HUES6 (cell line): Measurements from ENCODE around the gene CEP162.
"Not testable (repeated sequence)": the region's sequence is repeated elsewhere in the genome, so short reads cannot be mapped to it uniquely, and the experiment has no call there.

ENCODE experiments used
- H3K27ac ChIP-seq: 2 replicates; pipeline ENCODE4 v1.7.0; 2013; ENCODE audit warnings: low read depth, mild to moderate bottlenecking, low read length, inconsistent platforms
- H3K27me3 ChIP-seq: 2 replicates; pipeline ENCODE4 v1.6.1; 2013; ENCODE audit warnings: low read length; ENCODE audit not compliant: control insufficient read depth, insufficient read depth
- H3K36me3 ChIP-seq: 2 replicates; pipeline ENCODE4 v1.6.1; 2013; ENCODE audit warnings: low read length; ENCODE audit not compliant: control insufficient read depth, insufficient read depth
- H3K4me1 ChIP-seq: 2 replicates; pipeline ENCODE4 v1.6.1; 2013; ENCODE audit warnings: low read length; ENCODE audit not compliant: control insufficient read depth, insufficient read depth
- H3K4me3 ChIP-seq: 2 replicates; pipeline ENCODE4 v1.5.1; 2013; ENCODE audit warnings: low read depth, low read length
- H3K9ac ChIP-seq: one replicate; pipeline ENCODE4 v1.6.1; 2013; ENCODE audit warnings: mild to moderate bottlenecking, low read length
- H3K9me3 ChIP-seq: 2 replicates; pipeline ENCODE4 v1.6.1; 2013; ENCODE audit warnings: low read depth, low read length; ENCODE audit not compliant: control insufficient read depth, insufficient read depth

Gene CEP162

DNA sequence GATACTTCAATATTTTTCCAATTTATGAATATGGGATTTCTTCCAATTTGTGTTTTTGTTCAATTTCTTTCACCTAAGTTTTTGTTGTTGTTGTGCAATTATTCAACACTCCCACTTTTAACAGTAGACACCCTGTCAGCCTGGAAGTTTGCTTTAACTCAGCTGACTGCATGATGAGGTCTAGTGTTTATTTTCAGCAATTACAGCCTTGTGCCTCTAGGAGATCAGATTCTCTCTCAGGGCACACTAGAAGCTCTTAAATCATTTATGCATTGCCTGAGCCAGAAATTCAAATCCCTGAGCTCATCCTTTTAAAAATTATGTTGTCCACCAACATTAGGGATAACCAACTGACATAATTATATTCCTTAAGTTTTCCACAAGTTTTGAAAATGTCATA, 108.2 kb downstream of the CEP162 start:
- Histone ChIP-seq H3K27ac (no peak overlapping the region), H3K36me3 (0 out of 2 replicates have a peak, but pooled peaks cover under 1% of the 10 kb centered on the region), H3K4me3 (no peak overlapping the region), H3K27me3 (no peaks in the 10 kb centered on the region), H3K9me3 (no peaks in the 10 kb centered on the region), H3K9ac (no peak overlapping the region), H3K4me1 (no peaks in the 10 kb centered on the region)

DNA sequence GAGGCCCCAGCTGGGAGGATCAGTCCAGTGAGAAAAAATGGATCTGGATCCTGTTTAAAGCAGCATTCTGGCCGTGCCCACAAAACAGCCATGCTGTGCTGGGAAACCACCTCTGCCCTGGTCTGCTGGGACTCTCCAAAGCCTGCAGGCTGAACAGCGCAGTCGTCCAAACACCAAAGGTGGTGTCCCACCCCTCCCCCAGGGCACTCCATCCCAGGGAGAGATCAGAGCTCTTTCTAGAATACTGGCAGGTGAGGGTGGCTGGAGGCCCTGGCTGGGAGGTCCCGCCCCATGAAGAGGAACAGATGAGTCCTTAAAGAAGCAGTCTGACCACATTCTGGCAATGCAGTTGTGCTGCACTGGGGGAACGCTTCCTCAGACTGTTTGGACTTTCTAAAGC, 109.3 kb downstream of the CEP162 start:
- no peaks in the 10 kb centered on the region for H3K27me3 ChIP-seq
- no peaks in the 10 kb centered on the region for H3K36me3 ChIP-seq
- H3K4me3 ChIP-seq, result no peak overlapping the region
- no peaks in the 10 kb centered on the region for H3K4me1 ChIP-seq
- no peaks in the 10 kb centered on the region for H3K9me3 ChIP-seq
- no peak overlapping the region for H3K27ac ChIP-seq
- H3K9ac ChIP-seq, result no peak overlapping the region

DNA sequence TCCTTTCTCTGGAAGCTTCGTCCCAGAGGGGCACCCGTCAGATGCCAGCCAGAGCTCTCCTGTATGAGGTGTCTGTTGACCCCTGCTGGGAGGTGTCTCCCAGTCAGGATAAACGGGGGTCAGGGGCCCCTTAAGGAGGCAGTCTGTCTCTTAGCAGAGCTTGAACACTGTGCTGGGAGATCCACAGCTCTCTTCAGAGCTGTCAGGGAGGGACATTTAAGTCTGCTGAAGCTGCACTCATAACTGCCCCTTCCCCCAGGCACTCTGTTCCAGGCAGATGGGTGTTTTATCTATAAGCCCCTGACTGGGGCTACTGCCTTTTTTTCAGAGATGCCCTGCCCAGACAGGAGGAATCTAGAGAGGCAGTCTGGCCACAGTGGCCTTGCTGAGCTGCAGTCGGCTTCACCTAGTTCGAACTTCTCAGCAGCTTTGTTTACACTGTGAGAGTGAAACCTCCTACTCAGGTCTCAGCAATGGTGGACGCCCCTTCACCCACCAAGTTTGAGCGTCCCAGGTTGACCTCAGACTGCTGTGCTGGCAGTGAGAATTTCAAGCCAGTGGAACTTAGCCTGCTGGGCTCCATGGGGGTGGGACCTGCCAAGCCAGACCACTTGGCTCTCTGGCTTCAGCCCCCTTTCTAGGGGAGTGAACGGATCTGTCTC, 112.4 kb downstream of the CEP162 start:
- H3K4me1 ChIP-seq, H3K9ac ChIP-seq, H3K36me3 ChIP-seq: not testable (repeated sequence)

DNA sequence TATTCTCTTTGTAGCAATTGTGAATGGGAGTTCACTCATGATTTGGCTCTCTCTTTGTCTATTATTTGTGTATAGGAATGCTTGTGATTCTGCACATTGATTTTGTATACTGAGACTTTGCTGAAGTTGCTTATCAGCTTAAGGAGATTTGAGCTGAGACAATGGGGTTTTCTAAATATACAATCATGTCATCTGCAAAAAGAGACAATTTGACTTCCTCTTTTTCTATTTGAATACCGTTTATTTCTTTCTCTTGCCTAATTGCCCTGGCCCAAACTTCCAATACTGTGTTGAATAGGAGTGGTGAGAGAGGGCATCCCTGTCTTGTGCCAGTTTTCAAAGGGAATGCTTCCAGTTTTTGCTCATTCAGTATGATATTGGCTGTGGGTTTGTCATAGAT, 116.1 kb downstream of the CEP162 start:
- H3K4me3 ChIP-seq, H3K4me1 ChIP-seq, H3K27ac ChIP-seq, H3K27me3 ChIP-seq, H3K36me3 ChIP-seq, H3K9me3 ChIP-seq, H3K9ac ChIP-seq: not testable (repeated sequence)

More for the DNA sequence above, 112.4 kb downstream of the CEP162 start:
- not testable (repeated sequence) for H3K4me3 ChIP-seq, H3K27ac ChIP-seq, H3K9me3 ChIP-seq, H3K27me3 ChIP-seq

DNA sequence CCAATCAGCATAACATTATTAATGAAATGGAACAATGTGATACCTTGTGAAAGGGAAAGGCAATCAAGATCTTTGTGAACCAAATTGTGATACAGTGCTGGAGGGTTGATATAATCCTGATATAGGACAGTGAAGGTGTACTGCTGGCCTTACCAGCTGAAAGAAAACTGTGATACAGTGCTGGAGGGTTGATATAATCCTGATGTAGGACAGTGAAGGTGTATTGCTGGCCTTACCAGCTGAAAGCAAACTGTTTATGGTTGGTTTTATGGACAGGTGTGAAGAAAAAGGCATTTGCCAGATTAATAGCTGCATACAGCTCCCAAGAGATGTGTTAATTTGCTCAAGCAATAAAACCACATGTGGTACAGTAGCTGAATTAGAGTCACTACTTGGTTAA, 119.9 kb downstream of the CEP162 start:
- H3K27me3 ChIP-seq, result no peaks in the 10 kb centered on the region
- H3K9me3 ChIP-seq, result 0 out of 2 replicates have a peak, but pooled peaks cover 4% of the 10 kb centered on the region
- no peaks in the 10 kb centered on the region for H3K36me3 ChIP-seq

DNA sequence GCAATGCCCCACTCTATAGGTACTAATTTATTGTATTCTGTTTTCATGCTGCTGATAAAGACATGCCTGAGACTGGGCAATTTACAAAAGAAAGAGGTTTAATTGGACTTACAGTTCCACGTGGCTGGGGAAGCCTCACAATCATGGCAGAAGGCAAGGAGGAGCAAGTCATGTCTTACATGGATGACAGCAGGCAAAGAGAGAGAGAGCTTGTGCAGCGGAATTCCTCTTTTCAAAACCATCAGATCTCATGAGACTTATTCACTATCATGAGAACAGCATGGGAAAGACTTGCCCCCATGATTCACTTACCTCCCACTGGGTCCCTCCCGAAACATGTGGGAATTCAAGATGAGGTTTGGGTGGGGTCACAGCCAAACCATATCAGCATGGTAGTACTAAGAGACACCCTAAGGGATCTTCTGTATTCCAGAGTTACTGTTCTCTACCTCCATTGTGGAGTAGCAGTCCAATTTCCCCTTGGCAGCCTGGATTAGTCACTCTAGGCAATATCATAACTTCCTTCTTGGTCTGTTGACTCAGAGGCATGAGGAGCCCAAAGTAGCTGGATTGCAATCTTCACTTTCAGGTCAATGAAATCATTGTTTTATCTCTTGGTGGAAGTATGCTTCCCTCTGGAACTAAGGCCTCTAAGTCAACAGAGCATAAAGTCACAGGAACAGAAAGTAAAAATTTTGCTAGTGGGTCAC, 122.1 kb downstream of the CEP162 start:
- not testable (repeated sequence) for H3K27ac ChIP-seq, H3K9ac ChIP-seq, H3K36me3 ChIP-seq, H3K9me3 ChIP-seq, H3K4me3 ChIP-seq, H3K4me1 ChIP-seq, H3K27me3 ChIP-seq

More for the DNA sequence above, 119.9 kb downstream of the CEP162 start:
- Histone ChIP-seq H3K4me3 (no peak overlapping the region), H3K4me1 (no peaks in the 10 kb centered on the region), H3K9ac (no peak overlapping the region), H3K27ac (no peak overlapping the region)

DNA sequence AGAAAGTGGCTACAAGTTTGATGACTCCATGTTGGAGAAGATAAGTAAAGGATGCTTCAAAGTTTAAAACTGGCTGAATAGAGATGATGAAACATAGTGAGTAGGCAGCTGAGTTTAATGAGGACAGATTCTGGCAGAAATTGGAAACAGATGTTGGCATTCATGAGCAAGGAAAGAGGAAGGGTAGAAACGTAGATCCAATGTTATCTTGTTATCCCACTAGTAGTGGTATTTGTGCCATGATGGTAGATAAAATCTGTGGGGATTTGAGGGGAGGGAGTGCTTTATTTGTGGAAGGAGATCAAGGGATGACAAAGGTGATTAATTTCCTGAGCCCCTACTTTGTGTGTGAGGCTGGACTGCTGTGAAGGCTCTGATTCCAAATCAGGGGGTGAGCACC, 124.4 kb downstream of the CEP162 start:
- H3K27me3 ChIP-seq, result no peaks in the 10 kb centered on the region
- H3K9ac ChIP-seq, result no peak overlapping the region
- no peaks in the 10 kb centered on the region for H3K36me3 ChIP-seq
- H3K4me3 ChIP-seq, result no peak overlapping the region
- no peaks in the 10 kb centered on the region for H3K4me1 ChIP-seq
- H3K27ac ChIP-seq, result no peak overlapping the region
- 0 out of 2 replicates have a peak, but pooled peaks cover 4% of the 10 kb centered on the region for H3K9me3 ChIP-seq

DNA sequence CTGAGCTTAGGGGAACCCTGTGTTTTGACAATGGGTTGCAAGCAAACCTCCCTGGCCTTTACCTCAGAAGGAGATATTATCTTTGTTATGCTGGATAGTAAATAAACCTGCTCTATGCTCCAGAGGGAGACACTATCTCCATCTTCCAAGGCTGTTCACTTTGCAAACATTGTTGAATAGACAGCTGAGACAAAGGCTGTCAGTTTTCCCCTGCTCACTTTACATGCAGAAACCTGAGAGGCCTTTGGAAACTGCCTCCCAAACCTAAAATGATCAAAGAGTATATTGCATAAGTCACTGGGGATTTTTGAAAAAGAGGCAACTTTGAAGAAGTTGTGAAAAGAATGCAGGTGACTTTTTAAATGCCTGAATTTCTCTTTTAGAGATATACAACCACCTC, 132.3 kb downstream of the CEP162 start:
- no peaks in the 10 kb centered on the region for H3K27me3 ChIP-seq

DNA sequence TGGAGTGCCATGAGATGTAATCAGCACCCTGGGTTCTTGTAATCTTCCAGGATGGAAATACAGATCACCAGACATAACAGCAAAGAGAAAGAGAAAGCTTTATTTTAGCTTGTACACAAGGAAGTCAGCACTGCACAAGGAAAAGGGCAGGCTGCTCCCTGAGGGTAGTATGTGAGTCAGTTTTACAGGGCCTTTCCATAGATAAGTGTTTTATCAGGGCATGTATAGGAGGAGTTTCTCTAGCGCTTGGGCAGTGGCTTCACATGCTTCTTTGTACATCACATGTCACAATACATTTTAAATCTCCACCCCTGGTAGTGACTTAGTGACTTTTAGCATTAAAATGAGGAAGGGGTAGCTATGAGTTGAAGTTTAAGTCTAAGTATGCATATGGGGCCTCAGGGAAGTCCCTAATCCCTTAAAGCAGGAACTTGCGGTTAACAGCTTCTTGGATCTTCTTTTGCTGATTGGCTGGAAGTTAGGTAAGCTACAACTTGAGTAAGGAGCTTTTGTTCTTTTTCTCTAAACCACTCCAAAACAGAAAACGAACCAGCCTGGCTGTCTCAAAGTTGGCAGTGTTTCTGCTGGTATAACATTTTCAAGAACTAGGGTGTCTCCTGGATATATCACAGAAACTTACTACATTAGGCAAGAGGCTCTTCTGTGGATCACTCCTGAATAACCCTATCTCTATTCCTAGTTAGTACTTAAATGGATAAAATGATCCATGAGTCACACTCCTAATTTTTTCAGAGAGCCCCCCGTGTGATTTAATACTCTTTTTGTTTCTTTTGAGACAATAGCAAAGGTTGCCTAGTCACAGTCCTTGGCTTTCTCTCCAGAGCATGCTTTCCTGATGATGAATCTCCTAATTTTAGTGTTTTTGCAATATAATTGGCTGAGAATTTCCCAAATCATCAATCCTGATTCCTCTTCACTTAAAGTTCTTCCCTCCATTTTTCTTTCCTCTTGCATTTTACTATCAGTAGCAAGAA, 133.7 kb downstream of the CEP162 start:
- Histone ChIP-seq H3K36me3 (no peaks in the 10 kb centered on the region), H3K9me3 (no peaks in the 10 kb centered on the region), H3K27me3 (no peaks in the 10 kb centered on the region), H3K9ac (no peak overlapping the region), H3K4me1 (peaks cover 12% of the 10 kb centered on the region), H3K27ac (no peak overlapping the region), H3K4me3 (no peak overlapping the region)

More for the DNA sequence above, 132.3 kb downstream of the CEP162 start:
- no peak overlapping the region for H3K27ac ChIP-seq
- H3K36me3 ChIP-seq, result no peaks in the 10 kb centered on the region
- H3K9ac ChIP-seq, result no peak overlapping the region
- H3K4me3 ChIP-seq, result no peak overlapping the region
- peaks cover 8% of the 10 kb centered on the region; the same call in 1 of the 2 replicates for H3K4me1 ChIP-seq
- H3K9me3 ChIP-seq, result no peaks in the 10 kb centered on the region

DNA sequence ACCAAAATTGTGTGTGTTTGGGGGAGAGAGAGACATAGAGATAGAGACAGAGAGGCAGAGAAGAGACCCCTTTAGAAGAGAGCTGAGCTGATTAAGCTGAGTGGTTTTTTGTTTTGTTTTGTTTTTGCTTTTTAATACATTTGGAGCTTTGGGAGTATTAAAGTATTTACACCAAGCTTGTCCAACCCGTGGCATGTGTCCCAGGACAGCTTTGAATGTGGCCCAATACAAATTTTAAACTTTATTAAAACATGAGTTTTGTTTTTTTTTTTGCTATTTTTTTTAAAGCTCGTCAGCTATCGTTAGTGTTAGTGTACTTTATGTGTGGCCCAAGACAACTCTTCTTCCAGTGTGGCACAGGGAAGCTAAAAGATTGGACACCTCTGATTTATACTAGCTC, 137.9 kb downstream of the CEP162 start:
- no peaks in the 10 kb centered on the region for H3K36me3 ChIP-seq
- no peak overlapping the region for H3K9ac ChIP-seq
- H3K4me3 ChIP-seq, result no peak overlapping the region
- no peaks in the 10 kb centered on the region for H3K27me3 ChIP-seq
- H3K4me1 ChIP-seq, result peaks cover 36% of the 10 kb centered on the region
- no peaks in the 10 kb centered on the region for H3K9me3 ChIP-seq
- H3K27ac ChIP-seq, result no peak overlapping the region

DNA sequence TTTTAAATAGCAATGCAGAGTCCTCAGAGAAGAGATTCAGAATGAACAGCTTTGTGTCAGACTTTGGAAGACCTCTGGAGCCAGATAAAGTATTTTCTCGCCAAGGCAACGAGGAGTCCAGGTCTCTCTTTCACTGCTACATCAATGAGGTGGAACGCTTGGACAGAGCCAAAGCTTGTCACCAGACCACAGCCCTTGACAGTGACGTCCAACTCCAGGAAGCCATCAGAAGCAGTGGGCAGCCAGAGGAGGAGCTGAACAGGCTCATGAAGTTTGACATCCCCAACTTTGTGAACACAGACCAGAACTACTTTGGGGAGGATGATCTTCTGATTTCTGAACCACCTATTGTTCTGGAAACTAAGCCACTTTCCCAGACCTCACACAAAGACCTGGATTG, 138.4 kb downstream of the CEP162 start:
- H3K27ac ChIP-seq, result no peak overlapping the region
- peaks cover 41% of the 10 kb centered on the region for H3K4me1 ChIP-seq
- no peak overlapping the region for H3K4me3 ChIP-seq
- H3K36me3 ChIP-seq, result no peaks in the 10 kb centered on the region
- no peaks in the 10 kb centered on the region for H3K9me3 ChIP-seq
- H3K9ac ChIP-seq, result no peak overlapping the region
- H3K27me3 ChIP-seq, result no peaks in the 10 kb centered on the region
